Stimulated activated CD4-positive, alpha-beta T cell treated with anti-CD3 and anti-CD28 coated beads, Interleukin-15, amount 100 ng/mL, for 24 hours (primary cell): ENCODE data around the gene BUB1B.

Experiments
- DNase-seq: peaks from one replicate; pipeline ENCODE4 v3.0.0-alpha.2; 2020

The BUB1B gene

DNA sequence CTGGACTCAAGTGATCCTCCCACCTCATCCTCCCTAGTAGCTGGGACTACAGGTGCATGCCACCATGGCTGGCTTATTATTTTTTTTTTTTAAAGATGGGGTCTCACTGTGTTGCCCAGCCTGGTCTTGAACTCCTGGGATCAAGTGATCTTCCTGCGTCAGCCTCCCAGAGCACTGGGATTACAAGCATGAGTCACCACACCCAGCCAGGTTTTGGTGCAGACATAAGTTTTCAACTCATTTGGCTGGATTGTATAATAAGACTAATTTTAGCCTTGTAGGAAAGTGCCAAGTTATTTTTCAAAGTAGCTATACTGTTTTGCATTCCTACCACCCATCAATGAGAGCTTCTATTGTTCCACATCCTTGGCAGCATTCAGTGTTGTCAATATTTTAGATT is 32.1 kb downstream of the BUB1B start:
- DNase-seq = no peak

DNA sequence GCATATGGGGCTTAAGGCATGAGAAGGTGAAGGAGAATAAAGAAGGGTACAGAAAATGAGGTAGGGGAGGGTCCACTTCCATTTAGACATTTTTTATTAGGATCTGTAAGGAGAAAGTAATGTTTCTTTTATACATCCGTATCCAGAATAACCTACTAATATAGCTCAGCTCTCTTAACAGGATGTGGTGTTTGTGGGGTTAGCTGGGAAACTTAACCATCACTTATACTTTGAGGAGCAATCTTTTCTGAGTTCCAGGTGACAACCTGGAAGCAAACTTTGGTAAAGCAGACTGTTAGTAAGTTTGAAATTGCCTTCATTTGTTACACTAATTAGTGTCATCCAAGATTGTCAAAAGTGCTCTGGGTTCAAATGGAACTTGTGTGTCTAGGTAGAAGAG is 36.6 kb downstream of the BUB1B start:
- no peak for DNase-seq

DNA sequence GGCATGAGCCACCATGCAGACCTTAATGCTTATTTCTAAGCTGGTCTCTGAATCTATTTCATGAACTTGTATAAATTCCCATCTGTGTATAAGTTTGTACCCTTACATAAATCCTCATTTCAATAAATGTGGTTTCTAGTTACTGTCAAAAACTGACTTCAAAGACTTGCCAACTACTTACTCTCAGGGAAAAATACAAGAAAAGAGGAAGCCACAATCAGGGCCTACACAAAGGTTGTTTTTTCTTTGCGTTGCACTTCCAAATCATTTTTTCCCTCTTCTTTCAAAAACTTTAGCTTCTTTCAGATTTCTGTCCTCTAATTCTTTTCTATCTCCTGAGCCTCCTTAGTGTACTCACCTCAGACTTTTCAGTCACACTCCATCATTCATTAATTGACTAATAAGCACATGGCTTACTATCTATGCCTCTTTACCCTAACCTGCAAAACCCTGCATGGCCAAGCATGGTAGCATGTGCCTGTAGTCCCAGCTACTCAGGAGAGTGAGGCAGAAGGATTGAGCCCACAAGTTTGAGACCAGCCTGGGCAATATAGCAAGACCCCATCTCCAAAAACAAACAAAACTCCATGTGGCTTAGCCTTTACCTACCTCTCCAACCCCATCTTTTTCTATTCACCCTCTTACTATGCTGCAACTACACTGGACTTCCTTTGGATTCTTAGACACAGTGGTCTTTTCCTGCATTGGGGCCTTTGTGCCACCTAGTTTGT is 37.7 kb downstream of the BUB1B start:
- no peak for DNase-seq

- DNase-seq = no peak
Measured at GRCh38 chr15:40204100-40204499, 43.2 kb downstream of the BUB1B start.

DNA sequence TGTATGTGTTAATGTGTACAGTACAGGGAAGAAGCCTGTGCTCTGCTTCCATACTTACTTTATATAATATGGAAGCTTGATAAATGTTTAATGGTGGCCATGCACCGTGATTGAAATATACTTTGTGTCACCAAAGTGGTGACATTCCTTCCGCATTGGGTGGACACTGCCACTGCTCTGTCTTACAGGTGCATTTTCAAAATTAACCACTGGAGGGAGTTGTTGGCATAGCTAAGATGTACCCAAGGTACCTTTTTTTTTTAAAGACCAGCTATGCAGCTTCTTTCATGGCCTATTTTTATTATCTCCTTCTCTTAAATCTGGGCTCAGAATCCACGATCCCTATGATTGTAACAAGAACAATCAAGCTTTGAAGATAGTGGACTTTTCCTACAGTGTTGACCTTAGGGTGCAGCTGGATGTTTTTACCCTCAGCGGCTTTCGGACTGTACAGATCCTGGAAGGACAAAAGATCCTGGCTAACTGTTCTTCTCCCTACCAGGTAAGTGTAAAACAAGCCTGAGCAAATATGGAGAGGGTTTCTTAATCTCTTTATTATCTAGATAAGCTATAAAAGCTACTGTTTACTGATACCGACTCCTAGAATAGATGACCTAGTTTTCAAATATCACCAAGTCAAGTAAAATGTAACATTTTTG is 56.4 kb downstream of the BUB1B start:
- DNase-seq = peak; percentile 32

DNA sequence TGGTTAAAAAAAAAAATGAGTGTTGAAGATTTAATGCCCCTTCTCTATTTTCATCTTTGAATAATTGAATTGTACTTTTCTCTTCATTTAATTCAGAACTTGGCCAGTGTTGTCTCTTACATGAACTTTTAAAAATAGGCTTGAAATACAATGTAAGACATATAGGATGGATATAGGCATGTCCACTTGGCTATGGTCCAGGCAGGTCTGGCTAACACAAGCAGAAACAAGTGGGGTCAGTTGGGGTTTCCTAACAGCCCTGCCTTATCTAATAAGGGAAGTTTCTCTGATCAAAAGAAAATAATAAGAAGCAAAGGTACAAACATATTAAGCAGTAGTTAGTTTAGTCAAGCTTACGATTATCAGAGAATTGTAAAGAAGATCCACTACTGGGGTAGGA is 58.9 kb downstream of the BUB1B start:
- DNase-seq = no peak

GRCh38 chr15:40222131-40222530 is 61.3 kb downstream of the BUB1B start:
- DNase-seq = no peak

GRCh38 chr15:40226736-40227135 is 65.9 kb downstream of the BUB1B start:
- no peak for DNase-seq

DNA sequence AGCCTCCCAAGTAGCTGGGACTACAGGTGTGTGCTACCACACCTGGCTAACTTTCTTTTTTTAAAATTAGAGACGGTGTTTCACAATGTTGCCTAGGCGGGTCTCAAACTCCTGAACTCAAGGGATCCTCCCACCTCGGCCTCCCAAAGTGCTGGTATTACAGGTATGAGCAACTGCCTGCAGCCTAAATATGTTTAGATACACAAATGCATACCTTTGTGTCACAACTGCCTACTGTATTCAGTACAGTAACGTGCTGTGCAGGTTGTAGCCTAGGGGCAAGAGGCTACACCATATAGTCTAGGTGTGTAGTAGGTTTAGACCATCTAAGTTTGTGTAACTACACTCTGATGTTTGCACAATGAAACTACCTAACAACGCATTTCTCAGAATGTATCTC is 68.4 kb downstream of the BUB1B start:
- no peak for DNase-seq

GRCh38 chr15:40229956-40230355 is 69.1 kb downstream of the BUB1B start:
- no peak for DNase-seq

DNA sequence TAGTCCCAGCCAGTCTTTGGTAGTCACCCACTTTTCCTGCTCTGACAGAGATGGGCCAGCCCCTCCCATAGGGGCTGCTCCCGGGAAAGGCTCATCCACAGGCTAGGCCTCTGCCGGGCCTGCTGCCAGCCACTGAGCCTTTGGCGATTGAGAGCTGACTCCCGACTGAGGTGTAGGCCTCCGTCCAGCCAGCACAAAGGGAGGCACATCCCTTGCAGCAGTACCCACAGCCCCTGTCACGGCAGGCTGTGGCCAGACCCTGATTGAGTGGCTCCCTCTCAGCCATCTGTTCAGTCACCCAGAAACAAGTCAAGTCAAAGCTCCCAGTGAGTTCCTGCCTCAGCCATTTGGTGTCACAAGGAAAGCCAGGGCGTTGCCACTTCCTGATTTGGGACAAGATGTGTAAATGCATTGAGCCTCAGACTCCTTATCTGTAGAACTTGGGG is 71.8 kb downstream of the BUB1B start:
- DNase-seq = no peak

GRCh38 chr15:40233727-40234577 is 73.1 kb downstream of the BUB1B start:
- DNase-seq = no peak

GRCh38 chr15:40234783-40235182 is 73.9 kb downstream of the BUB1B start:
- no peak for DNase-seq

DNA sequence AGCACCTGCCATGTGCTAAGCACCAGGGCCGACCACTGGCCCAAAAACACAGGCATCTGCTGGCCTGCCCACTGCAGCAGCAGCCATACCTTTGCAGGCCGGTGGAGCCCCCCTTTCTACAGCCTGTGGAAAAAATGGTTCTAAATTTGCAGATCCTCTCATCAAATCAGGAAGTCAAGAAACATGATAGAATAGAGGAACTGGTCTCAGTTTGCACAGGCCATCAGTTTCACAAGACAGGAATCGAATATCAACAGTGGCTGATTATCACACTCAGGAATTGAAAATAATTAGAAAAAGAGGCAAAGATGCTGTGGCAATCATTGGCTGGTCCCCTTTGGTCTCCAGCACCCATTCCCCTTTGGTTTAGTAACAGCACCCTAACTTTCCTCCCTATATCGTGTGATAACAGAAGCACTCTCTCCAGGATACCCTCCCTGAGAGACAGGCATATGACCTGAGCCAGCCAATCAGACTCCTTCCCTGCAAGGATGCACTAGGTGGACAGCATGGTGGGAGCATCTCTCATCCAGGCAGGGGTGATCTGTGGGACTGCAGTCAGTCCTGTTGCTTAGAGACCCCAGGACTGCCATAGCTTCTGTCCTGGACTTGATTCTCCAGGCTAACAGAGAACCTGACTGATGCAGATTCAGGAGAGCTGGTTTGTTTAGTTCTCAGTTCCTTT is 74.5 kb downstream of the BUB1B start:
- no peak for DNase-seq

GRCh38 chr15:40238532-40239403 is 77.9 kb downstream of the BUB1B start, which contains the start of gene PAK6:
PAK6 (plus strand) TSS chr15:40239063; CDS start chr15:40264786, 25,723 bp downstream.
- peak; percentile 70 for DNase-seq

DNA sequence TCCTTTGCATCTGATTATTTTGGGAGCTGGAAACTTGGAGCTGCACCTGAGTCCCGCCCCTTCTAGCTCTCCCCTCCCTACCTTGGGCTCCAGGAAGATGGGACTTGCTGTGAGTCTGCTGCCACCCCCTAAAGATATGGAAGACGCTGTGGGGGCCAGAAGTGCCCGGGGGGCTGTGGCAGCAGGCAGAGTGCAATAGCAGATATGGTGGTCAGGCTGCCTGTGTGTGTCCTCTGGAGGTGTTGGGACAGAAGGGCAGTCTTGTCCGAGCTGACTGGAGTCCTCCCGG is 78.5 kb downstream of the BUB1B start:
- no peak for DNase-seq

GRCh38 chr15:40239693-40240618 is 79.1 kb downstream of the BUB1B start:
- no peak for DNase-seq

DNA sequence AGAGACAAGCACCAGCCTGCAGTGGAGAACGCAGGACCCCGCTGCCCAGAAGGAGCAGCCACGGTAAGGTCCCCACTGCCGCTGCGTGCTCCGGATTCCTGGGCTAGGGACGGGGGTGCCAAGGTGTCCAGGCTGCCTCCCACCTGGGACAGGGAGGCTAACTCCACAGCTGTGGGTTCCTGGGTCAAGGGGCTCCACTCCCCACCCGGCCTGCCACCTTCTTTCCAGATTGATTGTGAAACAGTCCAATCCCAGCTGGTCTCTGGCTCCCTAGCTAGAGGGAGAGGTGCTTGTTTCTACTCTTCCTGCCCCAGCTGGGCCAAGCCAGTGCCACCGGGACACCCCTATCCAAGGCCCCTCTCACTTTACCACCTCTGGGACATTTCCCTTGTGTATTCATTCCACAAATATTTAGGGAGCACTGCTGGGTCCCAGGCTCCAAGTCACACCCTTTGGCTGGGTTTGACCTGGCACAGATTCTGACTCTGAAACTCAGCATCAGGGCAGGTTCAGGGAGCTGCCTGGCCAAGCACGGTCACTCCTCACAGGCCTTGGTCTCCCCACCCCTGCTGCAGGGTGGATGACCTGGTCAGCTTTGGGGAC is 79.9 kb downstream of the BUB1B start:
- DNase-seq = no peak

GRCh38 chr15:40241269-40242212 is 80.7 kb downstream of the BUB1B start:
- DNase-seq = no peak
